NCI-H1436 (cell line): ENCODE measurements around the gene SKIL.

Experiments
- DNase-seq: peaks from one replicate; lab custom pipeline; 2025; lab: John Stamatoyannopoulos, UW

SKIL gene

GRCh38 chr3:170405101-170405500 is 47.6 kb downstream of the SKIL start:
- DNase-seq = no peak

- no peak for DNase-seq
Measured at GRCh38 chr3:170410428-170411029, 53.0 kb downstream of the SKIL start.

- DNase-seq = no peak
Measured at GRCh38 chr3:170413291-170413690, 55.8 kb downstream of the SKIL start.

GRCh38 chr3:170414202-170414663 is 56.7 kb downstream of the SKIL start:
- peak; percentile 79 for DNase-seq

GRCh38 chr3:170417090-170417489 is 59.6 kb downstream of the SKIL start:
- no peak for DNase-seq

GRCh38 chr3:170418422-170419398 is 61.2 kb downstream of the SKIL start, which contains the start of gene CLDN11:
CLDN11 (plus strand) TSS chr3:170418868; CDS start chr3:170419067, 199 bp downstream.
- peak; percentile 59 for DNase-seq

GRCh38 chr3:170419557-170420087 is 62.1 kb downstream of the SKIL start:
- DNase-seq = no peak

- DNase-seq = no peak
Measured at GRCh38 chr3:170420307-170420821, 62.8 kb downstream of the SKIL start.

- no peak for DNase-seq
Measured at GRCh38 chr3:170421111-170421641, 63.7 kb downstream of the SKIL start.

GRCh38 chr3:170421758-170422157 is 64.2 kb downstream of the SKIL start:
- no peak for DNase-seq

- no peak for DNase-seq
Measured at GRCh38 chr3:170423001-170423615, 65.6 kb downstream of the SKIL start.

GRCh38 chr3:170424879-170425278 is 67.4 kb downstream of the SKIL start:
- DNase-seq = no peak

GRCh38 chr3:170425491-170426239 is 68.2 kb downstream of the SKIL start:
- DNase-seq = no peak

GRCh38 chr3:170426240-170426797 is 68.8 kb downstream of the SKIL start:
- no peak for DNase-seq

GRCh38 chr3:170428095-170428494 is 70.6 kb downstream of the SKIL start:
- no peak for DNase-seq

GRCh38 chr3:170429050-170429449 is 71.5 kb downstream of the SKIL start:
- DNase-seq = no peak

- no peak for DNase-seq
Measured at GRCh38 chr3:170431054-170431453, 73.5 kb downstream of the SKIL start.

GRCh38 chr3:170432416-170432815 is 74.9 kb downstream of the SKIL start:
- no peak for DNase-seq

GRCh38 chr3:170436697-170437096 is 79.2 kb downstream of the SKIL start:
- DNase-seq = no peak

- no peak for DNase-seq
Measured at GRCh38 chr3:170437176-170437575, 79.7 kb downstream of the SKIL start.
